Measurements from ENCODE around the gene POLR2A. TPM values are rescaled to one million over a fixed set of nuclear protein-coding genes. Genes with fewer than 3 reads are reported as not detected.

POLR2A gene
- total and polyA plus RNA-seq, 2 of the 13 experiments (the other 11 are each of a cell fraction or from before 2014, with no cell fraction given): 17.8 to 18.3 TPM

DNA sequence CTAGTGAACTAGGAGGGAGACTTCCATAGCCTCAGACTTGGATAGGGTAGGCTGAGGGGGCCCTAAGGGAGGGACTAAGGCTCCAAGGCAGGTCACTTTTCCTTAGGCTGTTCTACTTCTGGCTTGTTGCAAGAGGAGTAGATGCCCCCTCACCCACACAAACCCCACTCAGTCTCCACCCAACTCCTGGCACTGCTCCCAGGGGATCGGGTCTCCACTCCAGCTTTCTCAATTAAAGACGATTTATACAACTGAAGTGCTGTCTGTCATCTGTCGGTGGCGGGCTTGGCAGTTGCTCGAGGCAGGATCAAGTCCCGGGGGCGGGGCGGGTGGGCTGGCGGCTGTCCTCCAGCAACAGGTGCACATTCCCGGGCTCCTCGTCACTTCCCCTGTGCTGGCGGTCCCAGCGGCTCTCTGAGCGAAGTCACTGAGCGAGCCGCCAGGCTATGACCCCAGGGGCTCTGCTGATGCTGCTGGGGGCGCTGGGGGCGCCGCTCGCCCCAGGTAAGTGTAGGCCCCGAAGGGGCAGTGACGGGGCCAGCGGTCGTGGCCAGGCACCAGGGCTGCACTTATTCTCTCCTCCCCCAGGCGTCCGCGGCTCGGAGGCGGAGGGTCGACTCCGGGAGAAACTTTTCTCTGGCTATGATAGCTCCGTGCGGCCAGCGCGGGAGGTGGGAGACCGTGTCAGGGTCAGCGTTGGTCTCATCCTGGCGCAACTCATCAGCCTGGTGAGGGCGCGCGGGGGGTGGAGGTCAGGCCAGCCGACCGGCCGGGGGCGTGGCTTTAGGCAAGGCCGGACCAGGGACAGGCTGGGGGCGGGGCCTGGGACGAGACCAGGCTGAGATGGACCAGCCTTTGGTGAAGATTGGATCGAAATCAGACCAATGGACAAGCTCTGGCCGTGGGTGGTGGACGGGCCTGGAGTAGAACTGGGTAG is 39.2 kb upstream of the POLR2A start, which contains the start of gene CHRNB1 (continued):
- TF ChIP-seq, protein P1, sequence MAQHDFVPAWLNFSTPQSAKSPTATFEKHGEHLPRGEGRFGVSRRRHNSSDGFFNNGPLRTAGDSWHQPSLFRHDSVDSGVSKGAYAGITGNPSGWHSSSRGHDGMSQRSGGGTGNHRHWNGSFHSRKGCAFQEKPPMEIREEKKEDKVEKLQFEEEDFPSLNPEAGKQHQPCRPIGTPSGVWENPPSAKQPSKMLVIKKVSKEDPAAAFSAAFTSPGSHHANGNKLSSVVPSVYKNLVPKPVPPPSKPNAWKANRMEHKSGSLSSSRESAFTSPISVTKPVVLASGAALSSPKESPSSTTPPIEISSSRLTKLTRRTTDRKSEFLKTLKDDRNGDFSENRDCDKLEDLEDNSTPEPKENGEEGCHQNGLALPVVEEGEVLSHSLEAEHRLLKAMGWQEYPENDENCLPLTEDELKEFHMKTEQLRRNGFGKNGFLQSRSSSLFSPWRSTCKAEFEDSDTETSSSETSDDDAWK (CRISPR knock-in tag; IDR thresholded peaks at IDR 0.05): no peak
- TF ChIP-seq PCBP1 (IDR thresholded peaks at IDR 0.05; ENCODE audit: borderline replicate concordance, low read depth, low read length) (0 out of 2 replicates have a peak, but pooled peaks have one; percentile 51), ZNF569 (CRISPR knock-in tag; IDR thresholded peaks at IDR 0.05; ENCODE audit: borderline replicate concordance) (no peak), BORCS8-MEF2B (CRISPR knock-in tag; IDR thresholded peaks at IDR 0.05) (no peak), HNF4A (CRISPR knock-in tag; IDR thresholded peaks at IDR 0.05) (no peak), ZNF629 (CRISPR knock-in tag; conservative IDR thresholded peaks at IDR 0.05) (no peak), AKAP8 (CRISPR knock-in tag; IDR thresholded peaks at IDR 0.05) (peak; percentile 26; the same call in 1 of the 2 replicates), ZFP36L2 (CRISPR knock-in tag; IDR thresholded peaks at IDR 0.05) (no peak), MZF1 (CRISPR knock-in tag; IDR thresholded peaks at IDR 0.05; ENCODE audit: borderline replicate concordance) (no peak), ZNF720 (CRISPR knock-in tag; IDR thresholded peaks at IDR 0.05) (no peak), HDAC1 (CRISPR knock-in tag; IDR thresholded peaks at IDR 0.05) (peak; percentile 57; the same call in 1 of the 2 replicates), SP4 (CRISPR knock-in tag; IDR thresholded peaks at IDR 0.05) (peak; percentile 84), ZNF121 (CRISPR knock-in tag; IDR thresholded peaks at IDR 0.05) (no peak), ZNF781 (CRISPR knock-in tag; IDR thresholded peaks at IDR 0.05; ENCODE audit: borderline replicate concordance, not compliant biosample characterization) (no peak), ZNF552 (CRISPR knock-in tag; IDR thresholded peaks at IDR 0.05; ENCODE audit: borderline replicate concordance) (0 out of 2 replicates have a peak, but pooled peaks have one; percentile 53), ZNF224 (CRISPR knock-in tag; IDR thresholded peaks at IDR 0.05) (no peak), GFI1 (CRISPR knock-in tag; IDR thresholded peaks at IDR 0.05; ENCODE audit: borderline replicate concordance) (no peak; the same call in 1 of the 2 replicates), HNF4G (IDR thresholded peaks at IDR 0.05; ENCODE audit: borderline replicate concordance, low read depth, low read length) (no peak), HNF4G (CRISPR knock-in tag; IDR thresholded peaks at IDR 0.05; ENCODE audit: borderline replicate concordance, low read depth) (no peak), SAFB2 (CRISPR knock-in tag; IDR thresholded peaks at IDR 0.05; ENCODE audit: borderline replicate concordance, low read depth) (no peak), NFYC (CRISPR knock-in tag; IDR thresholded peaks at IDR 0.05) (no peak; the same call in 1 of the 2 replicates)
- TF ChIP-seq, protein P2, sequence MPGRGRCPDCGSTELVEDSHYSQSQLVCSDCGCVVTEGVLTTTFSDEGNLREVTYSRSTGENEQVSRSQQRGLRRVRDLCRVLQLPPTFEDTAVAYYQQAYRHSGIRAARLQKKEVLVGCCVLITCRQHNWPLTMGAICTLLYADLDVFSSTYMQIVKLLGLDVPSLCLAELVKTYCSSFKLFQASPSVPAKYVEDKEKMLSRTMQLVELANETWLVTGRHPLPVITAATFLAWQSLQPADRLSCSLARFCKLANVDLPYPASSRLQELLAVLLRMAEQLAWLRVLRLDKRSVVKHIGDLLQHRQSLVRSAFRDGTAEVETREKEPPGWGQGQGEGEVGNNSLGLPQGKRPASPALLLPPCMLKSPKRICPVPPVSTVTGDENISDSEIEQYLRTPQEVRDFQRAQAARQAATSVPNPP (CRISPR knock-in tag; IDR thresholded peaks at IDR 0.05): no peak
- TF ChIP-seq, protein P3, sequence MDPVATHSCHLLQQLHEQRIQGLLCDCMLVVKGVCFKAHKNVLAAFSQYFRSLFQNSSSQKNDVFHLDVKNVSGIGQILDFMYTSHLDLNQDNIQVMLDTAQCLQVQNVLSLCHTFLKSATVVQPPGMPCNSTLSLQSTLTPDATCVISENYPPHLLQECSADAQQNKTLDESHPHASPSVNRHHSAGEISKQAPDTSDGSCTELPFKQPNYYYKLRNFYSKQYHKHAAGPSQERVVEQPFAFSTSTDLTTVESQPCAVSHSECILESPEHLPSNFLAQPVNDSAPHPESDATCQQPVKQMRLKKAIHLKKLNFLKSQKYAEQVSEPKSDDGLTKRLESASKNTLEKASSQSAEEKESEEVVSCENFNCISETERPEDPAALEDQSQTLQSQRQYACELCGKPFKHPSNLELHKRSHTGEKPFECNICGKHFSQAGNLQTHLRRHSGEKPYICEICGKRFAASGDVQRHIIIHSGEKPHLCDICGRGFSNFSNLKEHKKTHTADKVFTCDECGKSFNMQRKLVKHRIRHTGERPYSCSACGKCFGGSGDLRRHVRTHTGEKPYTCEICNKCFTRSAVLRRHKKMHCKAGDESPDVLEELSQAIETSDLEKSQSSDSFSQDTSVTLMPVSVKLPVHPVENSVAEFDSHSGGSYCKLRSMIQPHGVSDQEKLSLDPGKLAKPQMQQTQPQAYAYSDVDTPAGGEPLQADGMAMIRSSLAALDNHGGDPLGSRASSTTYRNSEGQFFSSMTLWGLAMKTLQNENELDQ (CRISPR knock-in tag; IDR thresholded peaks at IDR 0.05; ENCODE audit: borderline replicate concordance): no peak
- TF ChIP-seq, protein P4, sequence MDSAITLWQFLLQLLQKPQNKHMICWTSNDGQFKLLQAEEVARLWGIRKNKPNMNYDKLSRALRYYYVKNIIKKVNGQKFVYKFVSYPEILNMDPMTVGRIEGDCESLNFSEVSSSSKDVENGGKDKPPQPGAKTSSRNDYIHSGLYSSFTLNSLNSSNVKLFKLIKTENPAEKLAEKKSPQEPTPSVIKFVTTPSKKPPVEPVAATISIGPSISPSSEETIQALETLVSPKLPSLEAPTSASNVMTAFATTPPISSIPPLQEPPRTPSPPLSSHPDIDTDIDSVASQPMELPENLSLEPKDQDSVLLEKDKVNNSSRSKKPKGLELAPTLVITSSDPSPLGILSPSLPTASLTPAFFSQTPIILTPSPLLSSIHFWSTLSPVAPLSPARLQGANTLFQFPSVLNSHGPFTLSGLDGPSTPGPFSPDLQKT (CRISPR knock-in tag; IDR thresholded peaks at IDR 0.05; ENCODE audit: borderline replicate concordance): no peak

All from HepG2 (cell line).